ENCODE results near the gene GORASP2. TPM values are rescaled to one million over a fixed set of nuclear protein-coding genes. Genes with fewer than 3 reads are reported as not detected.

The GORASP2 gene
- polyA plus RNA-seq, 1 of the 3 experiments (the other 2 are of a cell fraction): 127 TPM

Other genes starting within 250 kb of the GORASP2 start
- gene SP5, start 213.9 kb upstream of the GORASP2 start, polyA plus RNA-seq (2012; rRNA removed): not detected in 2 replicates
- gene ERICH2, start 158.9 kb upstream of the GORASP2 start, polyA plus RNA-seq (2012; rRNA removed): not detected in 2 replicates
- gene GAD1, start 112.4 kb upstream of the GORASP2 start, polyA plus RNA-seq (2012; rRNA removed): 0.20 and 0.63 TPM in 2 replicates
- 4.4 and 4.8 TPM in 2 replicates for gene TLK1, start 231.6 kb downstream of the GORASP2 start, polyA plus RNA-seq (2012; rRNA removed)